Caco-2 (cell line): ENCODE results near the gene TMEM120A. TPM values are rescaled to one million over a fixed set of nuclear protein-coding genes. Genes with fewer than 3 reads are reported as not detected.
"Not testable (repeated sequence)": the region's sequence is repeated elsewhere in the genome, so short reads cannot be mapped to it uniquely, and the experiment has no call there.

Source experiments
- BruUV-seq: library from RNA; stranded (reverse); fragments of 400-500 nt; replicated peaks from 2 replicates; lab custom pipeline; 2021; lab: Mats Ljungman, UMichigan
- CTCF ChIA-PET: fragments of 300-600 bp; sonication (Branson Sonifier 250); formaldehyde crosslinking; loops from one replicate; lab custom pipeline; 2022; ENCODE audit warnings: antibody characterized with exemption; lab: Charles Lee
- POLR2A ChIA-PET: fragments of 300-600 bp; sonication (Branson Sonifier 250); formaldehyde crosslinking; loops from one replicate; lab custom pipeline; 2022; ENCODE audit warnings: antibody characterized with exemption; lab: Charles Lee
- DNase-seq, 2 experiments: peaks; one replicate each; pipeline versions ENCODE4 v3.0.0 to v3.0.0-alpha.2; 2020 to 2022
- H3K27me3 ChIP-seq: replicated peaks from 2 replicates; pipeline ENCODE4 v1.6.0; 2011; ENCODE audit warnings: low read length; ENCODE audit not compliant: control insufficient read depth, insufficient read depth
- H3K36me3 ChIP-seq: 2 replicates; pipeline ENCODE4 v1.5.1; 2011; ENCODE audit warnings: low read length; ENCODE audit not compliant: control insufficient read depth, insufficient read depth
- H3K4me1 ChIP-seq: fragments of 250-450 bp; sonication (Bioruptor Pico); 2 replicates; pipeline ENCODE4 v1.5.1; 2020; ENCODE audit warnings: mild to moderate bottlenecking
- H3K4me3 ChIP-seq: 2 replicates; pipeline ENCODE4 v1.5.1; 2011; ENCODE audit warnings: low read depth, mild to moderate bottlenecking, control low read depth, low read length
- H3K9me3 ChIP-seq: fragments of 250-450 bp; sonication (Bioruptor Pico); 2 replicates; pipeline ENCODE4 v1.5.1; 2020; ENCODE audit warnings: mild to moderate bottlenecking, moderate library complexity
- H3K27ac Mint-ChIP-seq: one replicate; pipeline ENCODE4 v1.8.0; 2022; ENCODE audit warnings: mixed read lengths; ENCODE audit not compliant: unreplicated experiment
- H3K27me3 Mint-ChIP-seq: one replicate; pipeline ENCODE4 v1.8.0; 2022; ENCODE audit warnings: mixed read lengths; ENCODE audit not compliant: insufficient read depth, unreplicated experiment
- H3K36me3 Mint-ChIP-seq: one replicate; pipeline ENCODE4 v1.8.0; 2022; ENCODE audit warnings: mild to moderate bottlenecking, mixed read lengths; ENCODE audit not compliant: insufficient read depth, unreplicated experiment
- H3K4me1 Mint-ChIP-seq: one replicate; pipeline ENCODE4 v1.8.0; 2022; ENCODE audit warnings: low read depth, mixed read lengths; ENCODE audit not compliant: unreplicated experiment
- H3K4me3 Mint-ChIP-seq: one replicate; pipeline ENCODE4 v1.8.0; 2022; ENCODE audit warnings: mild to moderate bottlenecking, moderate library complexity, mixed read lengths; ENCODE audit not compliant: unreplicated experiment
- H3K9me3 Mint-ChIP-seq: one replicate; pipeline ENCODE4 v1.8.0; 2022; ENCODE audit warnings: mixed read lengths; ENCODE audit not compliant: unreplicated experiment
- intact Hi-C: fragments of 100-400 bp; cut with micrococcal nuclease; formaldehyde crosslinking; loops from one replicate; pipeline ENCODE4 v1.10.0; 2022; ENCODE audit not compliant: unreplicated experiment
- total RNA-seq: library from RNA; stranded (reverse); gene quantifications from 2 replicates; pipeline ENCODE4 v1.2.3, GENCODE V29; 2022
- TF ChIP-seq, protein P1 (sequence below), 2 experiments: fragments of 200-600 bp in 1 of 2; IDR thresholded peaks; 1 replicate in 1 of 2; 2 replicates in 1 of 2; pipeline versions ENCODE4 v1.5.1 to v1.8.0; 2011 to 2022; ENCODE audit warnings: antibody characterized with exemption in 1 of 2, control low read depth in 1 of 2, inconsistent platforms in 1 of 2, low read depth in 1 of 2, low read length in 1 of 2, mild to moderate bottlenecking in 1 of 2, moderate library complexity in 1 of 2; ENCODE audit not compliant: insufficient read depth in 1 of 2, severe bottlenecking in 1 of 2, unreplicated experiment in 1 of 2

Gene TMEM120A
- total RNA-seq, 1 experiment from 2014 or later: 65.4 TPM

DNA sequence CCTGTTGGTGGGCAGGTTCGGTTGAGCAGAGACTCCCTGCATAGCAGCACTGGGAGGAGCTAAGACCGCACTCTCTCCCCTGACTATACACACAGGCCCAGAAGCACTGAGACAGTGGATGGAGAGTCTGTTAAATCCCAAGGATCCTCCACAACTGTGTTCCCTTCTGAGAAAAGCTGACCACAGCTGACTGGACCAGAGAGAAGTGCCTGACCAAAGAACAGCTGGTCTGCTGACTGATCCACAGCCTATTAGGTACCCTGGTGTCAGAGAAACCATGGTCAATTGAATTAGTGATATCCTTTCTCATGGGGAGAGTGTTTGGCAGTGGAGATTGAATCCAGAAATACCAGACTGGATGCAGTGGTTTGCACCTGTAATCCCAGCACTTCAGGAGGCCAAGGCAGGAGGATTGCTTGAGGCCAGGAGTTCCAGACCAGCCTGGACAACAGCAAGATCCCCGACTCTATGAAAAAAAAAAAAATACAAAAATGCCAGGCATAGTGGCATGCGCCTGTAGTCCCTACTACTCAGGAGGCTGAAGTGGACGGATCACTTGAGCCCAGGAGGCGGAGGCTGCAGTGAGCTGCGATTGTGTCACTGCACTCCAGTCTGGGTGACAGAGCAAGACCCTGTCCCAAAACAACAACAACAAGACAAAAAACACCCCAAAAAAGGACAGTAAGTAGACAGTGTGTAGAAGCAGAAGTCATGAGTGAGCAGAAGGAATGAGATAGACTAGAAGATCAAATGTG lies 27.8 kb upstream of the TMEM120A start:
- H3K36me3 Mint-ChIP-seq: peaks cover 42% of the 10 kb centered on the region
- H3K4me1 Mint-ChIP-seq: no peaks in the 10 kb centered on the region
- ChIA-PET CTCF (no interaction called here), POLR2A (no interaction called here)
- BruUV-seq: no TSS peak
- no peak overlapping the region for H3K27ac Mint-ChIP-seq
- Histone ChIP-seq H3K4me3 (no peak overlapping the region), H3K9me3 (no peaks in the 10 kb centered on the region), H3K36me3 (peaks cover 2% of the 10 kb centered on the region; the same call in 1 of the 2 replicates), H3K4me1 (no peaks in the 10 kb centered on the region), H3K27me3 (no peaks in the 10 kb centered on the region)
- H3K4me3 Mint-ChIP-seq: no peak overlapping the region
- DNase-seq: no peak
- TF ChIP-seq, protein P1, sequence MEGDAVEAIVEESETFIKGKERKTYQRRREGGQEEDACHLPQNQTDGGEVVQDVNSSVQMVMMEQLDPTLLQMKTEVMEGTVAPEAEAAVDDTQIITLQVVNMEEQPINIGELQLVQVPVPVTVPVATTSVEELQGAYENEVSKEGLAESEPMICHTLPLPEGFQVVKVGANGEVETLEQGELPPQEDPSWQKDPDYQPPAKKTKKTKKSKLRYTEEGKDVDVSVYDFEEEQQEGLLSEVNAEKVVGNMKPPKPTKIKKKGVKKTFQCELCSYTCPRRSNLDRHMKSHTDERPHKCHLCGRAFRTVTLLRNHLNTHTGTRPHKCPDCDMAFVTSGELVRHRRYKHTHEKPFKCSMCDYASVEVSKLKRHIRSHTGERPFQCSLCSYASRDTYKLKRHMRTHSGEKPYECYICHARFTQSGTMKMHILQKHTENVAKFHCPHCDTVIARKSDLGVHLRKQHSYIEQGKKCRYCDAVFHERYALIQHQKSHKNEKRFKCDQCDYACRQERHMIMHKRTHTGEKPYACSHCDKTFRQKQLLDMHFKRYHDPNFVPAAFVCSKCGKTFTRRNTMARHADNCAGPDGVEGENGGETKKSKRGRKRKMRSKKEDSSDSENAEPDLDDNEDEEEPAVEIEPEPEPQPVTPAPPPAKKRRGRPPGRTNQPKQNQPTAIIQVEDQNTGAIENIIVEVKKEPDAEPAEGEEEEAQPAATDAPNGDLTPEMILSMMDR (IDR thresholded peaks at IDR 0.05; ENCODE audit: insufficient read depth in 1 of 2, low read depth in 1 of 2, low read length in 1 of 2, severe bottlenecking in 1 of 2, unreplicated experiment in 1 of 2): no peak
- no peaks in the 10 kb centered on the region for H3K9me3 Mint-ChIP-seq
- intact Hi-C loops: no loop called here
- H3K27me3 Mint-ChIP-seq: no peaks in the 10 kb centered on the region

DNA sequence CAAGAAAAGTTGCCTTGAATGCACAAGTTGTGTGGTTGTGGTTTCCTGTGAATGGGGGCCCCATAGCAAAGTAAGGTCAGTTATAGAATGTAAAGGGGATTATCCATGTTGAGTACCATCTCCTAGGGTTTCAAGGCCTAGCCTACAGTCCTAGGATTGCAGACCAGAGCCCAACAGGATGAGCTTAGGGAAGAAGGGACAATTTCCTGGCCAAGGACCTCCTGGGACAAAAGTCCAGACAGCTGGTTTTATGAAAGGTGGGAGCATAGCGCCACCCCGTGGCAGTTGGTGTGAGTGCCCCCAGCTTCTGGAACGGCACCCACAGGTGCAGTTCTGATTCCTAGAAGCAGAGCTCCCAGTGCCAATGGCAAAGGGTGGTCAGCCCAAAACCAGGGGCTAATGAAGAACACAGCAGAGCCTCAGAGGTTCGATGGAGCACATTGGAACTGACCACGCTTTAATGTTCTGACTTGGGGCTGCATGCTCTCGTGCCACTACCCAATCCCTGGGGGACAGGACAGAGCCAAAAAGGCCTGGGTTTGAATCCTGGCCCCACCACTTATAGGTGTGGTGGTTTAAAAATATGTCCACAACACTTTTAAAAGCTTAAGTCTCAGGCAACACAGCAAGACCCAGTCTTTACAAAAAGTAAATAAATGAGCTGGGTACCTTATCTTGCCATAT lies 25.8 kb upstream of the TMEM120A start:
- TF ChIP-seq, protein P1 (IDR thresholded peaks at IDR 0.05; ENCODE audit: insufficient read depth in 1 of 2, low read depth in 1 of 2, low read length in 1 of 2, severe bottlenecking in 1 of 2, unreplicated experiment in 1 of 2): peak; percentile 73 to 74
- Mint-ChIP-seq H3K4me3 (no peak overlapping the region), H3K27ac (no peak overlapping the region), H3K36me3 (peaks cover 41% of the 10 kb centered on the region), H3K27me3 (no peaks in the 10 kb centered on the region), H3K4me1 (no peaks in the 10 kb centered on the region), H3K9me3 (no peaks in the 10 kb centered on the region)
- peak; percentile 70 to 80 for DNase-seq
- H3K4me1 ChIP-seq: no peaks in the 10 kb centered on the region
- CTCF ChIA-PET: interaction anchor here (0.6 to 2.6 kb wide), 10 partner anchors 12 to 258 kb away, joined by 3 to 60 read pairs (median 6); partner anchors contain the start of gene RHBDD2
- peaks cover 2% of the 10 kb centered on the region; the same call in 1 of the 2 replicates for H3K36me3 ChIP-seq
- POLR2A ChIA-PET: interaction anchor here (0.6 to 1.6 kb wide), 3 partner anchors 26 to 36 kb away, joined by 3 to 5 read pairs (median 4); partner anchors contain the start of genes MDH2 and STYXL1
- no TSS peak for BruUV-seq
- H3K4me3 ChIP-seq: no peak overlapping the region
- no peaks in the 10 kb centered on the region for H3K27me3 ChIP-seq
- H3K9me3 ChIP-seq: no peaks in the 10 kb centered on the region
- intact Hi-C loops: loop anchor here (1.0 kb wide), 1 partner anchor 154 kb away; no protein-coding TSS in a partner anchor

DNA sequence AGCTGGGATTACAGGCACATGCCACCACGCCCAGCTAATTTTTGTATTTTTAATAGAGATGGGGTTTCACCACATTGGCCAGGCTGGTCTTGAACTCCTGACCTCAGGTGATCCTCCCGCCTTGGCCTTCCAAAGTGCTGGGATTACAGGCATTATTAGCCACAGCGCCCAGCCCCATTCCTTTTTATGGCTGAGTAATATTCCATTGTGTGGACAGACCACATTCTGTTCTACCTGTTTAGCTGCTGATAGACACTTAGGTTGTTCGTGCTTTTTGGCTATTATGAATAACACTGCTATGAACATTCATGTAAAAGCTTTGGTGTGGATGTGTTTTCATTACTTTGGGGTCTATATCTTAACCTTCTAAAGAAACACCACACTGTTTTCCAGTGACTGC lies 24.1 kb upstream of the TMEM120A start:
- H3K4me3 ChIP-seq, H3K9me3 Mint-ChIP-seq, CTCF ChIA-PET, POLR2A ChIA-PET, BruUV-seq, H3K4me1 Mint-ChIP-seq, H3K4me1 ChIP-seq, intact Hi-C loops, H3K4me3 Mint-ChIP-seq, H3K36me3 ChIP-seq, DNase-seq, H3K27me3 Mint-ChIP-seq, H3K9me3 ChIP-seq, H3K27me3 ChIP-seq, H3K27ac Mint-ChIP-seq: not testable (repeated sequence)
- H3K36me3 Mint-ChIP-seq: peaks cover 34% of the 10 kb centered on the region
